ENCODE measurements around the gene ITGA3. TPM values are rescaled to one million over a fixed set of nuclear protein-coding genes. Genes with fewer than 3 reads are reported as not detected.
A peak's percentile ranks its signal among the peaks of the same experiment; 100 is the strongest.

Gene ITGA3
- total RNA-seq, 1 donor from 2014 or later: 668 TPM

GRCh38 chr17:50026837-50027171 is 29.1 kb upstream of the ITGA3 start:
- peak overlapping the region; percentile 62 for H3K4me3 ChIP-seq (ENCODE audit: low read depth, low read length)
- DNase-seq (ENCODE audit: low read depth): no peak

DNA sequence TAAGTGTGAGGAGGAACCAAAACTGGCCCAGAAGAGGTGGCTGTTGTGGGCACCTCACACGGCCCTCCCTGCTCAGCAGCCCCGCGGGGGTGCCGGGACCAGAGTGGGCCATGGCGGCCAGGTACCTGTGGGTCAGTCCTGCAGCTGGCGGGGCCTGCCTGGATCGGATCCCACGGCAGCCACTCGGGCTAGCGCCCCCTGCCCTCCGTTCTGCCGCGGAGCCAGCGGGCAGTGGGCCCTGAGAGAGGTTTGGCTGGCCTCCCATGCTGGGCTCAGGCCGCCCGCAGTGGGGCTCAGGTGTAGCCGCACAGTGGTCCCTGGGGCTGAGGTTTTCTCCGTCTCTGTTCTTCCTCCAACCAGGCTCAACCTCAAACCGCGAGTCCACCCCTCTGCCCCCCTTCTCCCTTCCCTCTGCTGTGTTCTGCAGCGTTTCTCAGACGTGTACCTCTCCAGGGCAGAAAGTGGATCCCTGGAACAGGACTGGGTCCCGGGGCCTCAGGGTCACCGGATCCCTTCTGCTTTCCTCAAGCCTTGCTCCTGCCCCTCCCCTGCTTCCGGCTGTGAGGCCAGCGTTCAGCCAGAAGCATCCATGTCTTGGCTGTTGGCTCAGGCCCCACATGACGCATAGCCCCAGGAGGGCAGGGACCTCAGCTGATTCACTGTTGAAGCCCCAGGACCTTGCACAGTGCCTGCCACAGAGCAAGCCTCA is 28.6 kb upstream of the ITGA3 start:
- peak overlapping the region; percentile 62 for H3K4me3 ChIP-seq (ENCODE audit: low read depth, low read length)
- peak; percentile 86 for DNase-seq (ENCODE audit: low read depth)
- TF ChIP-seq CTCF (conservative IDR thresholded peaks at IDR 0.05; ENCODE audit: low read depth, low read length): no peak

More at GRCh38 chr17:50026837-50027171, 29.1 kb upstream of the ITGA3 start:
- peak; percentile 84 for TF ChIP-seq CTCF (conservative IDR thresholded peaks at IDR 0.05; ENCODE audit: low read depth, low read length)

DNA sequence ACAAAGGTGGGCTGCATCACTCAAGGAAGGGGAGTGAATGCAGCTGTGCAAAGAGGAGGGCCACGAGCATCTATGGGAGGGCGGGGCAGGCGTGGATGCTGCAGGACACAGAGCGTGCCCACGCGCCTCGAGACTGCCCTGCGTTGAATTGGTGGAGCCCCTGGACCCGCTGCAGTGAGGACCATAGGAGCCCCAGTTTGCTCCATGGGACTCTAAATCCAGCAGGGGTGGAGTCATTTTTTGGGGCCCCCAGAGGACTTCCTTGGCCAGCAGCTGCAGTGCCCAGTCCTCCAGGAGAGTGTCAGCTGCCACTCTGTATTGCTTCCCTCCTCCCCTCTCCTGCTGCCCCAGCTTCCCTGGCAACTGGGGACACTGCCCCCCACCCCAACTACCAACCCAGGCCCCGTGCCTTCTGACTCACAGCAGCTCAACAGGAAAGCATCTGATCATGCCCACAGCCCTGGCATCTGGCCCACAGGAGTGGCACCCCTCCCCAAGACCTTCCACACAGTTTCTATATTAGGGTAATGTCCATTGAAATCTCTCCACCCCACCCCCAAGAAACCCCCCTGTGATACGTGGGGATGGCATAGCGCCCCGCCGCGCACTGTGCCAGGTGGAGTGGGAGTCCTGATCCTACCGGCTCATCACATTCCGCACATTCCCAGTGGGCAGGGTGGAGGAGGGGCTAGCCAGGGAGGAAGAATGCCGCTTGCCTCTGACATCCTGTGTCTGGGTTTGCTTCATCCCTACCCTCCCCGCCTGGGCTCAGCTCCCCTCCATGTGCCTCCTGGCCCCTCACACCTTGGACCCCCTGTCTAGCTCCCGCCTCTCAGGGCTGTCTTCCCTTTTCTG is 27.8 kb upstream of the ITGA3 start:
- TF ChIP-seq CTCF (conservative IDR thresholded peaks at IDR 0.05; ENCODE audit: low read depth, low read length): peak; percentile 10
- peak; percentile 94 for DNase-seq (ENCODE audit: low read depth)
- H3K4me3 ChIP-seq (ENCODE audit: low read depth, low read length): peak overlapping the region; percentile 62

DNA sequence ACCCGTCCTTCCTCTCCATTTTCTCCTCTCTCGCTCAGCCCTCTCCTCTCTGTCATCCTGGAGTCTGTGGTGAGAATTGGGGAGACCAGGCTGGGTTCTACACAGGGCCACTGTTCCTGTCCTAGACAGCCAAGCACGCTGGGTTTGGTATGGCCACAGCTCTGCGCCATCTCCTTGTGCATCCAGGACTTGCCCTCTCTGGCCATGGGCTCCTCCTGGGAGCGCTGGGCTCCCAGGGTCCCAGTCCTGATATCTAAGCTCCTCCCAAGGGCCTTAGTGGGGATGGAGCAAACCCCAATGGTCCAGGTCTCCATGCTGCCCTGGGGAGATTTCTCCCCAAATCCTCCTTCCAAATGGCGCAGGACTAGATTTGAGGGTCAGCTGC is 27.2 kb upstream of the ITGA3 start:
- TF ChIP-seq CTCF (conservative IDR thresholded peaks at IDR 0.05; ENCODE audit: low read depth, low read length): no peak
- no peak overlapping the region for H3K4me3 ChIP-seq (ENCODE audit: low read depth, low read length)
- DNase-seq (ENCODE audit: low read depth): no peak

GRCh38 chr17:50029185-50029584 is 26.7 kb upstream of the ITGA3 start:
- TF ChIP-seq CTCF (conservative IDR thresholded peaks at IDR 0.05; ENCODE audit: low read depth, low read length): no peak
- no peak overlapping the region for H3K4me3 ChIP-seq (ENCODE audit: low read depth, low read length)
- DNase-seq (ENCODE audit: low read depth): no peak

GRCh38 chr17:50033316-50033715 is 22.6 kb upstream of the ITGA3 start:
- no peak overlapping the region for H3K4me3 ChIP-seq (ENCODE audit: low read depth, low read length)
- DNase-seq (ENCODE audit: low read depth): no peak
- TF ChIP-seq CTCF (conservative IDR thresholded peaks at IDR 0.05; ENCODE audit: low read depth, low read length): no peak
